IMR-90 (cell line): Measurements from ENCODE around the gene ILK. TPM values are rescaled to one million over a fixed set of nuclear protein-coding genes. Genes with fewer than 3 reads are reported as not detected.

Experiments
- ATAC-seq: fragments of 200-7000 bp; cut with Tn5 transposase; 2 replicates; pipeline ENCODE4 v1.9.1; 2020; ENCODE audit warnings: low read depth, mild to moderate bottlenecking, moderate library complexity
- BruUV-seq: library from RNA; stranded (reverse); fragments of 400-500 nt; replicated peaks from 2 replicates; lab custom pipeline; 2021; lab: Mats Ljungman, UMichigan
- CTCF ChIA-PET: fragments of 300-600 bp; formaldehyde crosslinking; extraction: SDS; loops from one replicate; lab custom pipeline; 2021; ENCODE audit warnings: antibody characterized with exemption; lab: Yijun Ruan, JAX
- POLR2A ChIA-PET: fragments of 300-600 bp; sonication (Branson Sonifier 250); formaldehyde crosslinking; loops from one replicate; lab custom pipeline; 2022; ENCODE audit warnings: antibody characterized with exemption; ENCODE audit not compliant: unreplicated experiment; lab: Charles Lee
- DNase-seq: peaks from one replicate; pipeline ENCODE4 v3.0.0; 2013
- H2AFZ ChIP-seq: replicated peaks from 2 replicates; pipeline ENCODE3; 2013; ENCODE audit warnings: low read length, mild to moderate bottlenecking; ENCODE audit not compliant: poor library complexity
- H2AK5ac ChIP-seq: 2 replicates; pipeline ENCODE4 v1.6.1; 2013; ENCODE audit warnings: low read depth, low read length, inconsistent platforms
- H2AK9ac ChIP-seq: replicated peaks from 2 replicates; pipeline ENCODE3; 2013; ENCODE audit warnings: mild to moderate bottlenecking, low read depth, low read length, moderate library complexity; ENCODE audit not compliant: poor library complexity
- H2BK120ac ChIP-seq: 2 replicates; pipeline ENCODE4 v1.6.1; 2013; ENCODE audit warnings: low read depth, low read length, inconsistent platforms
- H2BK15ac ChIP-seq: 3 replicates; pipeline ENCODE4 v1.6.1; 2013; ENCODE audit warnings: low read depth, low read length, inconsistent platforms
- H2BK20ac ChIP-seq: 2 replicates; pipeline ENCODE4 v1.6.1; 2013; ENCODE audit warnings: low read depth, mild to moderate bottlenecking, inconsistent platforms, low read length, moderate library complexity
- H2BK5ac ChIP-seq: 2 replicates; pipeline ENCODE4 v1.6.1; 2013; ENCODE audit warnings: mild to moderate bottlenecking, low read depth, low read length, inconsistent platforms; ENCODE audit not compliant: poor library complexity, severe bottlenecking
- H3K14ac ChIP-seq: replicated peaks from 2 replicates; pipeline ENCODE4 v1.6.1; 2013; ENCODE audit warnings: low read depth, low read length, inconsistent platforms
- H3K18ac ChIP-seq: 2 replicates; pipeline ENCODE4 v1.6.1; 2013; ENCODE audit warnings: low read depth, low read length, control low read depth
- H3K23ac ChIP-seq: 2 replicates; pipeline ENCODE4 v1.6.1; 2013; ENCODE audit warnings: low read depth, low read length, inconsistent platforms
- H3K27ac ChIP-seq: 2 replicates; pipeline ENCODE4 v1.5.1; 2013; ENCODE audit warnings: mild to moderate bottlenecking, control low read depth, low read length; ENCODE audit not compliant: insufficient read depth
- H3K27me3 ChIP-seq: 2 replicates; pipeline ENCODE4 v1.6.1; 2013; ENCODE audit warnings: low read length; ENCODE audit not compliant: control insufficient read depth, insufficient read depth
- H3K36me3 ChIP-seq: 2 replicates; pipeline ENCODE4 v1.6.1; 2013; ENCODE audit warnings: low read length, mixed read lengths; ENCODE audit not compliant: control insufficient read depth, insufficient read depth
- H3K4ac ChIP-seq: 2 replicates; pipeline ENCODE4 v1.6.1; 2013; ENCODE audit warnings: low read depth, low read length, inconsistent platforms
- H3K4me1 ChIP-seq: 2 replicates; pipeline ENCODE4 v1.6.1; 2013; ENCODE audit warnings: low read length, mixed read lengths; ENCODE audit not compliant: control insufficient read depth, insufficient read depth
- H3K4me2 ChIP-seq: 2 replicates; pipeline ENCODE4 v1.6.1; 2013; ENCODE audit warnings: low read depth, mild to moderate bottlenecking, control low read depth, low read length, moderate library complexity
- H3K4me3 ChIP-seq: 2 replicates; pipeline ENCODE4 v1.5.1; 2013; ENCODE audit warnings: low read depth, mild to moderate bottlenecking, control low read depth, low read length, moderate library complexity; ENCODE audit not compliant: insufficient read depth
- H3K56ac ChIP-seq: 2 replicates; pipeline ENCODE4 v1.6.1; 2013; ENCODE audit warnings: low read length, inconsistent platforms; ENCODE audit not compliant: insufficient read depth; ENCODE audit errors: extremely low read depth
- H3K79me1 ChIP-seq, 2 experiments: 2 replicates each; pipeline ENCODE4 v1.6.1; 2013; ENCODE audit warnings: low read length in 2 of 2, inconsistent platforms in 1 of 2, low read depth in 1 of 2
- H3K9ac ChIP-seq: 2 replicates; pipeline ENCODE4 v1.6.1; 2013; ENCODE audit warnings: low read depth, low read length, control low read depth
- H3K9me1 ChIP-seq: 2 replicates; pipeline ENCODE4 v1.6.1; 2013; ENCODE audit warnings: low read length, inconsistent platforms; ENCODE audit not compliant: insufficient read depth
- H3K9me3 ChIP-seq: 2 replicates; pipeline ENCODE4 v1.6.1; 2013; ENCODE audit warnings: low read length; ENCODE audit not compliant: control insufficient read depth, insufficient read depth
- H4K20me1 ChIP-seq: 2 replicates; pipeline ENCODE4 v1.6.1; 2013; ENCODE audit warnings: low read length, inconsistent platforms; ENCODE audit not compliant: insufficient read depth
- H4K5ac ChIP-seq: 2 replicates; pipeline ENCODE4 v1.6.1; 2013; ENCODE audit warnings: mild to moderate bottlenecking, low read depth, low read length, control low read depth
- H4K8ac ChIP-seq, 2 experiments: 2 replicates each; pipeline ENCODE4 v1.6.1; 2013; ENCODE audit warnings: low read depth in 2 of 2, low read length in 2 of 2, control low read depth in 1 of 2, inconsistent platforms in 1 of 2
- H4K91ac ChIP-seq: 2 replicates; pipeline ENCODE4 v1.6.1; 2013; ENCODE audit warnings: low read depth, low read length, inconsistent platforms; ENCODE audit not compliant: insufficient read depth
- CHD1 ChIP-seq: IDR thresholded peaks from 2 replicates; pipeline ENCODE4 v1.6.1; 2012; ENCODE audit warnings: low read depth, low read length, improper control_type of control experiment
- MAZ ChIP-seq: IDR thresholded peaks from 2 replicates; pipeline ENCODE4 v1.6.1; 2012; ENCODE audit warnings: low read depth, mild to moderate bottlenecking, low read length, improper control_type of control experiment, moderate library complexity, borderline replicate concordance
- WGBS, 2 experiments: methylation state at CpG; one replicate each; pipeline versions ENCODE4 v1.1.5 to v1.1.7; 2013; ENCODE audit warnings: missing lambda C conversion rate in 2 of 2; ENCODE audit not compliant: insufficient read length in 1 of 2; ENCODE audit errors: extremely low coverage in 2 of 2; 5-methylcytosine and 5-hydroxymethylcytosine counted together
- dilution Hi-C: fragments of 300-500 bp; cut with HindIII; formaldehyde crosslinking; loops from one replicate; pipeline ENCODE4 v1.14.3; 2018; ENCODE audit warnings: low sequenced_read_pairs; ENCODE audit not compliant: unreplicated experiment
- in situ Hi-C: fragments of 300-500 bp; cut with MboI; formaldehyde crosslinking; loops from 3 replicates; pipeline ENCODE4 v1.14.3; 2019; ENCODE audit warnings: low sequenced_read_pairs, inconsistent platforms, mixed read lengths
- intact Hi-C: fragments of 100-400 bp; cut with micrococcal nuclease; formaldehyde crosslinking; loops from 2 replicates; pipeline ENCODE4 v1.10.0; 2022
- polyA plus RNA-seq, 3 experiments: library from polyadenylated mRNA; depleted of rRNA; stranded (reverse); fragments of >200 nt; gene quantifications; 2 replicates each; pipeline ENCODE4 v1.2.3, GENCODE V29; 2012; ENCODE audit warnings: low replicate concordance in 1 of 3
- total RNA-seq: library from RNA; depleted of rRNA; stranded (reverse); fragments of >200 nt; gene quantifications from 2 replicates; pipeline ENCODE4 v1.2.3, GENCODE V29; 2012

Gene ILK
- total and polyA plus RNA-seq, 2 of the 4 experiments (the other 2 are of a cell fraction) = 339 to 389 TPM

GRCh38 chr11:6626971-6627761 lies 23.6 kb downstream of the ILK start:
- TF ChIP-seq MAZ = no peak
- no peak for TF ChIP-seq CHD1
- no peak overlapping the region for H3K27ac ChIP-seq
- no peak overlapping the region for H2AK9ac ChIP-seq
- no peak overlapping the region for H3K4me2 ChIP-seq
- no peak overlapping the region for H4K8ac ChIP-seq
- no peaks in the 10 kb centered on the region for H3K9me1 ChIP-seq
- DNase-seq (no peak), ATAC-seq (no peak)
- BruUV-seq = no TSS peak
- H2BK120ac ChIP-seq = no peak overlapping the region
- intact Hi-C loops = no loop called here
- no peak overlapping the region for H3K18ac ChIP-seq
- H3K9ac ChIP-seq = no peak overlapping the region
- no peak overlapping the region for H2AFZ ChIP-seq
- H3K56ac ChIP-seq = no peak overlapping the region
- H3K23ac ChIP-seq = no peak overlapping the region
- H3K36me3 ChIP-seq = peaks cover 66% of the 10 kb centered on the region
- H2AK5ac ChIP-seq = no peak overlapping the region
- H3K79me1 ChIP-seq = no peaks in the 10 kb centered on the region
- in situ Hi-C loops = no loop called here
- no peak overlapping the region for H2BK5ac ChIP-seq
- POLR2A ChIA-PET = interaction anchor here (0.5 kb wide), 1 partner anchor 15 kb away, joined by 3 read pairs; the partner anchor contains the start of gene TAF10
- H2BK20ac ChIP-seq = no peak overlapping the region
- WGBS, 2 experiments = 90% methylated on average over 11 of the region's 19 CpGs; no CpG with 5 or more reads in 1 of the 2 experiments
- H3K4me1 ChIP-seq = no peaks in the 10 kb centered on the region
- H3K9me3 ChIP-seq = no peaks in the 10 kb centered on the region
- H3K27me3 ChIP-seq = no peaks in the 10 kb centered on the region
- no peak overlapping the region for H3K14ac ChIP-seq
- no peak overlapping the region for H4K91ac ChIP-seq
- H4K20me1 ChIP-seq = no peaks in the 10 kb centered on the region
- H2BK15ac ChIP-seq = no peak overlapping the region
- no peak overlapping the region for H3K4ac ChIP-seq
- no peak overlapping the region for H4K5ac ChIP-seq
- CTCF ChIA-PET = no interaction called here
- H3K4me3 ChIP-seq = no peak overlapping the region
- dilution Hi-C loops = no loop called here
